ENCODE results near the gene CISH. TPM values are rescaled to one million over a fixed set of nuclear protein-coding genes. Genes with fewer than 3 reads are reported as not detected.

CISH gene
- total and polyA plus RNA-seq, 10 of the 15 experiments (the other 5 are each of a cell fraction or from before 2014, with no cell fraction given) = 0.21 to 4.4 (median 1.8) TPM

DNA sequence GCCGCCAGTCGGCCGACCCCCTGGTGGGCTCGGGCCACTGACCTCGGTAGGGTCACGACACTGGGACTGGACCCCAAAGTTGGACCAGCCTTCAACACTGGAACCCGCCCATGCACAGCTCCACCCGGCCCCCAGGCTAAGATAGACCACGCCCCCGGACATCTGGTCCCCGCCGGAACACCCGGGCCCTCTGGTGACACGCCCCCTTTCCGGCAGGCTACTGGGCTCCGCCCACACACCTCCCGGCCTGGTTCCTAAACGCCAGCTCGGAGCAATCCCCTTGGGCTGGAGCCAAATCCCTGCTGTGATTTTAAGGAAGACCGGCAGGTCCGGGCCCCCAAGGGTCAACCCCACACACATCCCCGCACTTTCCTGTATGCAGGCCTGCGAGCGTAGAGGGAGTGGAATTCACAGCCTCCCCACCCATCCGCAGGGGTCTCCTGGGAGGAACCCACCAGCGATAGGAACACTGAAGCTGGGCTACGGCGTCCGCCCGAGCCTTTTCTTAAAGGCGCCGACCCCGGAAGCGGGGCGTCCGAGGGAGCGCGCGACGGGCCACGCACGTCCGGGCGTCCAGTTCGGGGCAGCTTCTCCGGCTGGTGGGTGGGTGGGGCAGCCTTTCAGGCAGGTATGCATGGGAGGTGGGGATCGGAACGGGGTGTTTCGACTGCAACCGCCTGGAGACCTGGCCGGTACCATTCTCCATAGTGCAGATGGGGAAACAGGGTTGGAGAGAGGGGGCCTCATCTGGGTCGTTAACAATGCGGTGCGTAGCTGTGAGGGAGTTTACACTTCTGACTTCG is 42.4 kb downstream of the CISH start, which contains the start of gene HEMK1 (continued):
- no peak; the same call in 1 of the 2 replicates for TF ChIP-seq BCL11A (IDR thresholded peaks at IDR 0.05; ENCODE audit: low read depth, low read length)
- peak; percentile 85 for TF ChIP-seq HCFC1 (IDR thresholded peaks at IDR 0.05; ENCODE audit: low read length)
- TF ChIP-seq, protein P1, sequence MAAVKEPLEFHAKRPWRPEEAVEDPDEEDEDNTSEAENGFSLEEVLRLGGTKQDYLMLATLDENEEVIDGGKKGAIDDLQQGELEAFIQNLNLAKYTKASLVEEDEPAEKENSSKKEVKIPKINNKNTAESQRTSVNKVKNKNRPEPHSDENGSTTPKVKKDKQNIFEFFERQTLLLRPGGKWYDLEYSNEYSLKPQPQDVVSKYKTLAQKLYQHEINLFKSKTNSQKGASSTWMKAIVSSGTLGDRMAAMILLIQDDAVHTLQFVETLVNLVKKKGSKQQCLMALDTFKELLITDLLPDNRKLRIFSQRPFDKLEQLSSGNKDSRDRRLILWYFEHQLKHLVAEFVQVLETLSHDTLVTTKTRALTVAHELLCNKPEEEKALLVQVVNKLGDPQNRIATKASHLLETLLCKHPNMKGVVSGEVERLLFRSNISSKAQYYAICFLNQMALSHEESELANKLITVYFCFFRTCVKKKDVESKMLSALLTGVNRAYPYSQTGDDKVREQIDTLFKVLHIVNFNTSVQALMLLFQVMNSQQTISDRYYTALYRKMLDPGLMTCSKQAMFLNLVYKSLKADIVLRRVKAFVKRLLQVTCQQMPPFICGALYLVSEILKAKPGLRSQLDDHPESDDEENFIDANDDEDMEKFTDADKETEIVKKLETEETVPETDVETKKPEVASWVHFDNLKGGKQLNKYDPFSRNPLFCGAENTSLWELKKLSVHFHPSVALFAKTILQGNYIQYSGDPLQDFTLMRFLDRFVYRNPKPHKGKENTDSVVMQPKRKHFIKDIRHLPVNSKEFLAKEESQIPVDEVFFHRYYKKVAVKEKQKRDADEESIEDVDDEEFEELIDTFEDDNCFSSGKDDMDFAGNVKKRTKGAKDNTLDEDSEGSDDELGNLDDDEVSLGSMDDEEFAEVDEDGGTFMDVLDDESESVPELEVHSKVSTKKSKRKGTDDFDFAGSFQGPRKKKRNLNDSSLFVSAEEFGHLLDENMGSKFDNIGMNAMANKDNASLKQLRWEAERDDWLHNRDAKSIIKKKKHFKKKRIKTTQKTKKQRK (IDR thresholded peaks at IDR 0.05; ENCODE audit: low read depth, low read length) = no peak
- TF ChIP-seq ZNF24 (IDR thresholded peaks at IDR 0.05) = no peak
- TF ChIP-seq ZZZ3 (IDR thresholded peaks at IDR 0.05; ENCODE audit: control insufficient read depth, insufficient read length, low read depth) = no peak
- TF ChIP-seq, protein P2, sequence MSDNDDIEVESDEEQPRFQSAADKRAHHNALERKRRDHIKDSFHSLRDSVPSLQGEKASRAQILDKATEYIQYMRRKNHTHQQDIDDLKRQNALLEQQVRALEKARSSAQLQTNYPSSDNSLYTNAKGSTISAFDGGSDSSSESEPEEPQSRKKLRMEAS (IDR thresholded peaks at IDR 0.05; ENCODE audit: low read depth, low read length) = no peak
- TF ChIP-seq HDAC6 (IDR thresholded peaks at IDR 0.05; ENCODE audit: unreplicated experiment) = no peak
- peak; percentile 23; the same call in 1 of the 2 replicates for TF ChIP-seq ZNF217 (IDR thresholded peaks at IDR 0.05)
- peak; percentile 69 for TF ChIP-seq POLR2AphosphoS5 (IDR thresholded peaks at IDR 0.05; ENCODE audit: low read length)
- TF ChIP-seq TAF1 (IDR thresholded peaks at IDR 0.05; ENCODE audit: borderline replicate concordance, low read depth, low read length) = peak; percentile 91
- TF ChIP-seq MEF2B (IDR thresholded peaks at IDR 0.05; ENCODE audit: partially characterized antibody, poor library complexity, severe bottlenecking) = peak; percentile 92
- TF ChIP-seq BACH1 (IDR thresholded peaks at IDR 0.05; ENCODE audit: borderline replicate concordance) = 0 out of 2 replicates have a peak, but pooled peaks have one; percentile 30
- TF ChIP-seq HDGF (IDR thresholded peaks at IDR 0.05) = no peak
- no peak for TF ChIP-seq NFYA (IDR thresholded peaks at IDR 0.05; ENCODE audit: borderline replicate concordance, low read depth, low read length)
- TF ChIP-seq EGR1 (IDR thresholded peaks at IDR 0.05; ENCODE audit: borderline replicate concordance in 1 of 2, low read depth in 2 of 2, low read length in 2 of 2) = peak; percentile 65 to 88
- 0 out of 2 replicates have a peak, but pooled peaks have one; percentile 31 for TF ChIP-seq ASH2L (IDR thresholded peaks at IDR 0.05; ENCODE audit: borderline replicate concordance, low read depth)
- no peak for TF ChIP-seq JUNB (IDR thresholded peaks at IDR 0.05)
- TF ChIP-seq MEF2A (IDR thresholded peaks at IDR 0.05; ENCODE audit: insufficient read depth, low read depth, low read length) = no peak
- no peak for TF ChIP-seq RBBP5 (conservative IDR thresholded peaks at IDR 0.05)
- no peak for TF ChIP-seq STAT3 (IDR thresholded peaks at IDR 0.05; ENCODE audit: low read depth, low read length)
- TF ChIP-seq ESRRA (IDR thresholded peaks at IDR 0.05; ENCODE audit: low read length) = no peak
- TF ChIP-seq, protein P3, sequence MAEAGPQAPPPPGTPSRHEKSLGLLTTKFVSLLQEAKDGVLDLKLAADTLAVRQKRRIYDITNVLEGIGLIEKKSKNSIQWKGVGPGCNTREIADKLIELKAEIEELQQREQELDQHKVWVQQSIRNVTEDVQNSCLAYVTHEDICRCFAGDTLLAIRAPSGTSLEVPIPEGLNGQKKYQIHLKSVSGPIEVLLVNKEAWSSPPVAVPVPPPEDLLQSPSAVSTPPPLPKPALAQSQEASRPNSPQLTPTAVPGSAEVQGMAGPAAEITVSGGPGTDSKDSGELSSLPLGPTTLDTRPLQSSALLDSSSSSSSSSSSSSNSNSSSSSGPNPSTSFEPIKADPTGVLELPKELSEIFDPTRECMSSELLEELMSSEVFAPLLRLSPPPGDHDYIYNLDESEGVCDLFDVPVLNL (IDR thresholded peaks at IDR 0.05; ENCODE audit: low read depth, low read length) = no peak
- no peak for TF ChIP-seq SREBF1 (IDR thresholded peaks at IDR 0.05; ENCODE audit: low read length)
- TF ChIP-seq SMARCA5 (IDR thresholded peaks at IDR 0.05) = no peak; the same call in 1 of the 2 replicates
- TF ChIP-seq SPI1 (IDR thresholded peaks at IDR 0.05; ENCODE audit: borderline replicate concordance, insufficient read depth, low read depth, low read length) = no peak
- peak; percentile 98 for TF ChIP-seq IKZF1 (conservative IDR thresholded peaks at IDR 0.05)

Measured in GM12878 (cell line).